ENCODE measurements around the gene ATP6V1G1. TPM values are rescaled to one million over a fixed set of nuclear protein-coding genes. Genes with fewer than 3 reads are reported as not detected.

ATP6V1G1 gene
- polyA plus RNA-seq, 1 donor (not counting 4 experiments of a cell fraction or from before 2014, with no cell fraction given), result 214 TPM

DNA sequence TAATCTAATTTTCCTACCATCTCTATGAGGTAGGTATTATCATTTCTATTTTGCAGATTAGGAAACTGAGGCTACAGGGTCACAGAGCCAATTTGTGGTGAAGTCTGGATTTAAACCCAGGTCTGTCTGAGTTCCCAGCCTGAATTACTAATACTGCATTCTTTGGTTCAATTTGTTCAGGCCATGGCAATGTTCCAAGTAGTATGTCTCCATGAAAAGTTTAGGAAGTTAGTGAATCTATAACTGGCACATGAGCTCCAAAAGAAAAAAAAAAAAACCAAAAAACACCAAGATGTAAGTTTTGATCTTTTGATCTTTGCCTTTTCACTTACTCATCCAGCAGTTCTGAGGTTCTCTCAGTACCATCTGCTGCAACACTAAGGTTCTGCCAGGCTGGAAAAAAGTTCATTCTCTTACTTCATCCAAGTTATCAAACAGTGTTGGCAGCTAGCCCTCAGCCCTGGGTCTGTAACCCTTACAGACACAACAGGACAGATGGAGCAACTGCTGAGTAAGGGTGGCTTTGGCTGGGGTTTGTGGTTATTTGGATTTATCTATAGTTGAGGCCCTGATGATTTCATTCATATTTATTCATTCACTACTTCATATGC is 19.1 kb downstream of the ATP6V1G1 start:
- dilution Hi-C loops (cut with MboI; ENCODE audit: extremely low pct_ligation_motif_present, low sequenced_read_pairs), result no loop called here
- H3K9ac ChIP-seq (ENCODE audit: control insufficient read depth, extremely low read depth, insufficient read depth, low read length), result no peak overlapping the region
- no peak overlapping the region for H2AFZ ChIP-seq (ENCODE audit: control insufficient read depth, low read length)
- H3K9me1 ChIP-seq (ENCODE audit: control insufficient read depth, extremely low read depth, insufficient read depth, low read length), result no peaks in the 10 kb centered on the region
- no peak for TF ChIP-seq EZH2 (IDR thresholded peaks at IDR 0.05; ENCODE audit: low read length)
- TF ChIP-seq, protein P1, sequence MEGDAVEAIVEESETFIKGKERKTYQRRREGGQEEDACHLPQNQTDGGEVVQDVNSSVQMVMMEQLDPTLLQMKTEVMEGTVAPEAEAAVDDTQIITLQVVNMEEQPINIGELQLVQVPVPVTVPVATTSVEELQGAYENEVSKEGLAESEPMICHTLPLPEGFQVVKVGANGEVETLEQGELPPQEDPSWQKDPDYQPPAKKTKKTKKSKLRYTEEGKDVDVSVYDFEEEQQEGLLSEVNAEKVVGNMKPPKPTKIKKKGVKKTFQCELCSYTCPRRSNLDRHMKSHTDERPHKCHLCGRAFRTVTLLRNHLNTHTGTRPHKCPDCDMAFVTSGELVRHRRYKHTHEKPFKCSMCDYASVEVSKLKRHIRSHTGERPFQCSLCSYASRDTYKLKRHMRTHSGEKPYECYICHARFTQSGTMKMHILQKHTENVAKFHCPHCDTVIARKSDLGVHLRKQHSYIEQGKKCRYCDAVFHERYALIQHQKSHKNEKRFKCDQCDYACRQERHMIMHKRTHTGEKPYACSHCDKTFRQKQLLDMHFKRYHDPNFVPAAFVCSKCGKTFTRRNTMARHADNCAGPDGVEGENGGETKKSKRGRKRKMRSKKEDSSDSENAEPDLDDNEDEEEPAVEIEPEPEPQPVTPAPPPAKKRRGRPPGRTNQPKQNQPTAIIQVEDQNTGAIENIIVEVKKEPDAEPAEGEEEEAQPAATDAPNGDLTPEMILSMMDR (optimal IDR thresholded peaks at IDR 0.05 in 1 of 3, IDR thresholded peaks at IDR 0.05 in 1 of 3, conservative IDR thresholded peaks at IDR 0.05 in 1 of 3; ENCODE audit: extremely low read depth in 1 of 3, insufficient read depth in 2 of 3, low read length in 3 of 3), result no peak
- peaks cover 13% of the 10 kb centered on the region for H3K4me1 ChIP-seq (ENCODE audit: control insufficient read depth, extremely low read depth, insufficient read depth, low read length)
- no peaks in the 10 kb centered on the region for H3K36me3 ChIP-seq (ENCODE audit: control insufficient read depth in 2 of 2, extremely low read depth in 1 of 2, insufficient read depth in 2 of 2, low read length in 2 of 2)
- FAIRE-seq, result no peak
- no peaks in the 10 kb centered on the region for H3K9me3 ChIP-seq (ENCODE audit: control insufficient read depth, low read depth, low read length)
- DNase-seq (ENCODE audit: low read depth, low spot score), result no peak
- no peak overlapping the region for H3K4me2 ChIP-seq (ENCODE audit: control insufficient read depth, extremely low read depth, insufficient read depth, low read depth, low read length)
- H3K27me3 ChIP-seq (ENCODE audit: control insufficient read depth, extremely low read depth, insufficient read depth, low read length), result no peaks in the 10 kb centered on the region
- H3K79me2 ChIP-seq (ENCODE audit: control insufficient read depth, insufficient read depth, low read length), result no peaks in the 10 kb centered on the region
- H4K20me1 ChIP-seq (ENCODE audit: control insufficient read depth, extremely low read depth, insufficient read depth, low read length), result no peaks in the 10 kb centered on the region
- no peak overlapping the region for H3K4me3 ChIP-seq (ENCODE audit: control insufficient read depth in 2 of 3, extremely low read depth in 1 of 3, insufficient read depth in 2 of 3, low read depth in 1 of 3, low read length in 3 of 3)
- H3K27ac ChIP-seq (ENCODE audit: control insufficient read depth, insufficient read depth, low read length), result no peak overlapping the region

DNA sequence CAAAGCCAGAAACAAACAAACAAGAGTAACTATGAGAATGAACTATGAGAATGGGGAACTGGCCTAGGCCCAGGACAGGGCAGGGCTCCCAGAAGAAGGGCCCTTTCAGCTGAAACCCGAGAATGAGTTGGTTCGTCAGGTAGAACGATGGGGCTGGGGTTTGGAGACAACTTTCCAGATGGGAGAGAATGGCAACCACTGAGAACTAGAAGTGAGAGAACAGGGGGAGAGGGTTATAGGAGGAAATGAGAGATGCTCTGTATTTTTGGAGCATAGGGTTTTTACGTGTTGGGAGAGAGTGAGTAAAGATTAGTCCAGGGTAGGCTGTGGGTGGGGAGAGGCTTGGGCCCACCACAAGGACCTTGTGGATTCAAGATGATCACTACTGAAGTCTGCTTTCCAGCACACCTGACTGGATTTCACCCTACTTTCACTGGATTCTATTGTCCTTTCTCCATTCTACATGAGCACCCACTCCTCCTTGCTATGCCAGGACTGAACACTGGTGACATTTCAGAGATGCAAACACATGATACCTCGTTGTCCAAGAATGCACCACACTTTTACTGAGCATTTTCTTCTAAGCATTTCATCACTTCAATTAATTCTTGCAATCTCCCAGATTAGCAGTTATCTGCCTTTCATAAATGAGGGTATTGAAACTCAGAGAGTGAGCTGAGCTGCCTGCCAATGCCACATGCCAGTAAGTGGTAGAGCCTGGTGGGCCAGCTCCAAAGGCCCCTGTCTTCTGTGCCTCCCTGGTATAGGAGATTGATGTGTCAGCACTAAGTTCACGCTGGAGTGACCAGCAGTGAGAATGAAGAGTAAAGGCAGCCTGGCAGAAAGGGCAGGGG is 20.3 kb downstream of the ATP6V1G1 start:
- dilution Hi-C loops (cut with MboI; ENCODE audit: extremely low pct_ligation_motif_present, low sequenced_read_pairs), result no loop called here
- no peaks in the 10 kb centered on the region for H3K9me1 ChIP-seq (ENCODE audit: control insufficient read depth, extremely low read depth, insufficient read depth, low read length)

More for the DNA sequence above, 20.3 kb downstream of the ATP6V1G1 start:
- TF ChIP-seq, protein P1 (optimal IDR thresholded peaks at IDR 0.05 in 1 of 3, IDR thresholded peaks at IDR 0.05 in 1 of 3, conservative IDR thresholded peaks at IDR 0.05 in 1 of 3; ENCODE audit: extremely low read depth in 1 of 3, insufficient read depth in 2 of 3, low read length in 3 of 3), result no peak
- TF ChIP-seq EZH2 (IDR thresholded peaks at IDR 0.05; ENCODE audit: low read length), result no peak
- H3K9me3 ChIP-seq (ENCODE audit: control insufficient read depth, low read depth, low read length), result no peaks in the 10 kb centered on the region
- H3K27me3 ChIP-seq (ENCODE audit: control insufficient read depth, extremely low read depth, insufficient read depth, low read length), result no peaks in the 10 kb centered on the region
- H3K79me2 ChIP-seq (ENCODE audit: control insufficient read depth, insufficient read depth, low read length), result no peaks in the 10 kb centered on the region
- H4K20me1 ChIP-seq (ENCODE audit: control insufficient read depth, extremely low read depth, insufficient read depth, low read length), result no peaks in the 10 kb centered on the region
- no peak overlapping the region for H3K27ac ChIP-seq (ENCODE audit: control insufficient read depth, insufficient read depth, low read length)
- FAIRE-seq (no peak), DNase-seq (ENCODE audit: low read depth, low spot score) (no peak)
- no peaks in the 10 kb centered on the region for H3K36me3 ChIP-seq (ENCODE audit: control insufficient read depth in 2 of 2, extremely low read depth in 1 of 2, insufficient read depth in 2 of 2, low read length in 2 of 2)
- no peak overlapping the region for H2AFZ ChIP-seq (ENCODE audit: control insufficient read depth, low read length)
- H3K4me3 ChIP-seq (ENCODE audit: control insufficient read depth in 2 of 3, extremely low read depth in 1 of 3, insufficient read depth in 2 of 3, low read depth in 1 of 3, low read length in 3 of 3), result no peak overlapping the region
- peaks cover 22% of the 10 kb centered on the region for H3K4me1 ChIP-seq (ENCODE audit: control insufficient read depth, extremely low read depth, insufficient read depth, low read length)
- no peak overlapping the region for H3K9ac ChIP-seq (ENCODE audit: control insufficient read depth, extremely low read depth, insufficient read depth, low read length)
- no peak overlapping the region for H3K4me2 ChIP-seq (ENCODE audit: control insufficient read depth, extremely low read depth, insufficient read depth, low read depth, low read length)
